ENCODE measurements around the gene NOTCH1.

The NOTCH1 gene

GRCh38 chr9:136545965-136546696 is at the start of gene NOTCH1:
TSS of gene NOTCH1 (minus strand) at chr9:136546048. CDS start at chr9:136545786, 262 bp downstream.
- Histone ChIP-seq H3K36me3 (ENCODE audit: control insufficient read depth, insufficient read depth, low read length) (peaks cover 24% of the 10 kb centered on the region), H3K27me3 (ENCODE audit: control insufficient read depth, insufficient read depth, low read length) (no peaks in the 10 kb centered on the region; the same call in 1 of the 2 replicates), H3K4me1 (ENCODE audit: control insufficient read depth, insufficient read depth, low read length) (peaks cover 31% of the 10 kb centered on the region), H3K27ac (ENCODE audit: low read depth, low read length) (peak within 1 kb of the TSS; percentile 85), H3K9ac (ENCODE audit: low read depth, low read length) (peak within 1 kb of the TSS; percentile 30; the same call in 1 of the 2 replicates), H3K4me3 (ENCODE audit: low read depth, low read length) (peak within 1 kb of the TSS; percentile 75), H3K9me3 (ENCODE audit: control insufficient read depth, insufficient read depth, low read length) (no peaks in the 10 kb centered on the region)

DNA sequence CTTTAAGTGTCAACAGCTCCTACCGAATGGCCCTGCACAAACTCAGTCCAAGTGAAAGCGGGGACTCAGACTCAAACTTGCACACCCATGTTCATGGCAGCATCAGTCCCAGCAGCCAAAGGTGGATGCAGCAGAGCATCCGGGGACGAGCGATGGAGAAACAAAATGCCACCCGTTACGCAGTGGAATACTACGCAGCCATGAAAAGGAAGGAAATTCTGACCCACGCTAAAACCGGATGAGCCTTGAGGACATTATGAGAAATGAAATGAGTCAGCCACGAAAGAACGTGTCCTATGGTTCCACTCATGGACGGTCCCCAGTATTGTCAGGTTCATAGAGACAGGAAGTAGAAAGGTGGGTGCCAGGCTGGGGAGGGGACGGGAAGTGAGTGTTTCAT is 48.6 kb upstream of the NOTCH1 start:
- H3K9me3 ChIP-seq (ENCODE audit: control insufficient read depth, insufficient read depth, low read length) = no peaks in the 10 kb centered on the region
- H3K27ac ChIP-seq (ENCODE audit: low read depth, low read length) = no peak overlapping the region
- no peak overlapping the region for H3K4me3 ChIP-seq (ENCODE audit: low read depth, low read length)
- no peak overlapping the region for H3K9ac ChIP-seq (ENCODE audit: low read depth, low read length)
- no peaks in the 10 kb centered on the region for H3K36me3 ChIP-seq (ENCODE audit: control insufficient read depth, insufficient read depth, low read length)
- H3K27me3 ChIP-seq (ENCODE audit: control insufficient read depth, insufficient read depth, low read length) = no peaks in the 10 kb centered on the region
- no peaks in the 10 kb centered on the region for H3K4me1 ChIP-seq (ENCODE audit: control insufficient read depth, insufficient read depth, low read length)

DNA sequence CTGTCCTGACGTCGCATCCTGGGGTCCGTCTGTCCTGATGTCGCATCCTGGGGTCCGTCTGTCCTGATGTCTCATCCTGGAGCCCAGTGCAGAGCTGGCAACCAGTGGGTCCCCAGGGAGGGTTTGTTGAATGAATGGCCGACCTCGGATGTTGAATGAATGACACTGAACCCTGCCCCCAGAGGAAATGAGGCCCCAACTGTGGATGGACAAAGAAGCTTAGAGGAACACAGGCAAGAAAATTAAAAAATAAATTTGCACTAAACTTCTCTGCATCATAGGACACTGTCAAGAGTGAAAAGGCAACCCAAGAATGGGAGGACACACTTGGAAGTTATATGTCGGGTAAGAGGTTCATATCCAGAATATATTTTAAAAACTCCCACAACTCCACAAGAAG is 47.7 kb upstream of the NOTCH1 start:
- H3K27ac ChIP-seq (ENCODE audit: low read depth, low read length) = no peak overlapping the region
- H3K4me3 ChIP-seq (ENCODE audit: low read depth, low read length) = no peak overlapping the region
- no peaks in the 10 kb centered on the region for H3K27me3 ChIP-seq (ENCODE audit: control insufficient read depth, insufficient read depth, low read length)
- H3K4me1 ChIP-seq (ENCODE audit: control insufficient read depth, insufficient read depth, low read length) = peaks cover 9% of the 10 kb centered on the region
- no peak overlapping the region for H3K9ac ChIP-seq (ENCODE audit: low read depth, low read length)
- no peaks in the 10 kb centered on the region for H3K9me3 ChIP-seq (ENCODE audit: control insufficient read depth, insufficient read depth, low read length)
- no peaks in the 10 kb centered on the region for H3K36me3 ChIP-seq (ENCODE audit: control insufficient read depth, insufficient read depth, low read length)

DNA sequence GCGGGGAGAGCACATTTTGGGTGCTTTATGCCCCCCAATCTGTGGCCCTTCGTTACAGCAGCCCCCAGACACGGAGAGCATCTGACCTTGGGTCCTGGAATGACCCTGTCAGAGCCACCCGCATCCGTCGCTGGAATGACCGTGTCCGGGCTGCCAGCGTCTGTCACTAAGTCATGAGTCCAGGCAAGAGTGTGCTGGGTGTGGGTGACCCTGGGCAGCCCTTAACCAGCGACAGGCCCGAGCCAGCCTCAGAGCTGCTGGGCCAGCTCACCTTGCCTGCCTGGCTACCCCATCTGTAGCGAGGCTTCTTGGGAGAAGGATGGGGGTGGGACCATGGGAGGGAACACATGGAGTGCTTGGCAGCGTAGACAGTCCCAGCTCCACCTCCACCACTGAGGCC is 46.8 kb upstream of the NOTCH1 start:
- Histone ChIP-seq H3K9ac (ENCODE audit: low read depth, low read length) (no peak overlapping the region), H3K27me3 (ENCODE audit: control insufficient read depth, insufficient read depth, low read length) (no peaks in the 10 kb centered on the region)

GRCh38 chr9:136590821-136591752 is 45.2 kb upstream of the NOTCH1 start:
- Histone ChIP-seq H3K4me3 (ENCODE audit: low read depth, low read length) (no peak overlapping the region), H3K27ac (ENCODE audit: low read depth, low read length) (no peak overlapping the region), H3K9ac (ENCODE audit: low read depth, low read length) (no peak overlapping the region), H3K4me1 (ENCODE audit: control insufficient read depth, insufficient read depth, low read length) (peaks cover 26% of the 10 kb centered on the region), H3K27me3 (ENCODE audit: control insufficient read depth, insufficient read depth, low read length) (no peaks in the 10 kb centered on the region), H3K9me3 (ENCODE audit: control insufficient read depth, insufficient read depth, low read length) (no peaks in the 10 kb centered on the region), H3K36me3 (ENCODE audit: control insufficient read depth, insufficient read depth, low read length) (no peaks in the 10 kb centered on the region)

More for the DNA sequence above, 46.8 kb upstream of the NOTCH1 start:
- H3K27ac ChIP-seq (ENCODE audit: low read depth, low read length) = no peak overlapping the region
- H3K9me3 ChIP-seq (ENCODE audit: control insufficient read depth, insufficient read depth, low read length) = no peaks in the 10 kb centered on the region
- peaks cover 12% of the 10 kb centered on the region for H3K4me1 ChIP-seq (ENCODE audit: control insufficient read depth, insufficient read depth, low read length)
- no peaks in the 10 kb centered on the region for H3K36me3 ChIP-seq (ENCODE audit: control insufficient read depth, insufficient read depth, low read length)
- no peak overlapping the region for H3K4me3 ChIP-seq (ENCODE audit: low read depth, low read length)

GRCh38 chr9:136589766-136590763 is 44.2 kb upstream of the NOTCH1 start:
- H3K4me3 ChIP-seq (ENCODE audit: low read depth, low read length) = no peak overlapping the region
- H3K36me3 ChIP-seq (ENCODE audit: control insufficient read depth, insufficient read depth, low read length) = no peaks in the 10 kb centered on the region
- no peaks in the 10 kb centered on the region for H3K27me3 ChIP-seq (ENCODE audit: control insufficient read depth, insufficient read depth, low read length)
- no peak overlapping the region for H3K9ac ChIP-seq (ENCODE audit: low read depth, low read length)
- H3K27ac ChIP-seq (ENCODE audit: low read depth, low read length) = no peak overlapping the region
- peaks cover 30% of the 10 kb centered on the region for H3K4me1 ChIP-seq (ENCODE audit: control insufficient read depth, insufficient read depth, low read length)
- no peaks in the 10 kb centered on the region for H3K9me3 ChIP-seq (ENCODE audit: control insufficient read depth, insufficient read depth, low read length)

- Histone ChIP-seq H3K27ac (ENCODE audit: low read depth, low read length) (peak overlapping the region; percentile 99), H3K27me3 (ENCODE audit: control insufficient read depth, insufficient read depth, low read length) (no peaks in the 10 kb centered on the region), H3K4me1 (ENCODE audit: control insufficient read depth, insufficient read depth, low read length) (peaks cover 35% of the 10 kb centered on the region), H3K9ac (ENCODE audit: low read depth, low read length) (0 out of 2 replicates have a peak overlapping the region, but pooled peaks have one; percentile 14), H3K36me3 (ENCODE audit: control insufficient read depth, insufficient read depth, low read length) (no peaks in the 10 kb centered on the region), H3K4me3 (ENCODE audit: low read depth, low read length) (peak overlapping the region; percentile 32; the same call in 1 of the 2 replicates), H3K9me3 (ENCODE audit: control insufficient read depth, insufficient read depth, low read length) (no peaks in the 10 kb centered on the region)
These were observed 43.0 kb upstream of the NOTCH1 start for GRCh38 chr9:136588663-136589464.

- H3K9ac ChIP-seq (ENCODE audit: low read depth, low read length) = 0 out of 2 replicates have a peak overlapping the region, but pooled peaks have one; percentile 14
- peaks cover 35% of the 10 kb centered on the region for H3K4me1 ChIP-seq (ENCODE audit: control insufficient read depth, insufficient read depth, low read length)
- no peaks in the 10 kb centered on the region for H3K27me3 ChIP-seq (ENCODE audit: control insufficient read depth, insufficient read depth, low read length)
- peak overlapping the region; percentile 43; the same call in 1 of the 2 replicates for H3K4me3 ChIP-seq (ENCODE audit: low read depth, low read length)
- peak overlapping the region; percentile 99 for H3K27ac ChIP-seq (ENCODE audit: low read depth, low read length)
- H3K9me3 ChIP-seq (ENCODE audit: control insufficient read depth, insufficient read depth, low read length) = no peaks in the 10 kb centered on the region
- H3K36me3 ChIP-seq (ENCODE audit: control insufficient read depth, insufficient read depth, low read length) = no peaks in the 10 kb centered on the region
These were observed 42.3 kb upstream of the NOTCH1 start for GRCh38 chr9:136587944-136588662.

DNA sequence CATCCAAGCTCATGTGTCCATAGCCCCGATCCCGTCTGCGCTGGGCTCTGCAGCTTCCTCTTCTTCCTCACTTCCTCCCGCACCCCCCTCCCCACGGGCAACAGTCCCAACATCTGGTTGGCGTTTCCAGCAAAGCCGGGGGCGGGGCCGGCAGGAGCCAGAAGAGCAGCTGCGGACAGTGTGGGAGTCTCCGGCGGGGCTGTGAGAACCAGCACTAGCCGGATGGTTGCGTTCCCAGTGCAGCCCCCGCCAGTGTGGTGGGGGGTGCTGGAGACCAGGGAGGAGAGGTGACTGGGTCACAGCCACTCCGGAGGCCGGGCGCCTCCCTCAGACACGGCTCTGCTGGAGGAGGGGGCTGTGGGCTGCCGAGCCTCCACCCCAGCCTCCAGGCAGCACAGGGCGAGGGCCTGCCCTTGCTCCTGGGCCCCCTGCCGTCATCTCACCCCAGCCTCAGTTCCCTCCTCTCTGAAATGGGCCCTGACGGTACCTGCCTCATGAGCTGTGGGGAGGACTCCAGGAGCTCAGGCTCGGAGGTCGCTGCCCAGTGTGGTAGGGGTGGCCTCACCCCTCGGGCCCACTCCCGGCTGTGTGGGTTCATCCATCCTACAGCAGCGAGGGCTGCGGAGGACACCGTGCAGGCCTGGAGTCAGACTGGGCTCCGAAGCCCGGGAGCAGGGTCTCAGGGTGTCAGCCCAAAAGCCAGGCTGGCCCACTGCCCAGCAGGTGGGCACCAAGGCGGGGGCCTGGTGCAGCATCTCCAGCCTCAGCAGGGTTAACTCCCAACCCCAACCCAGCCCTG is 41.5 kb upstream of the NOTCH1 start:
- peak overlapping the region; percentile 23 for H3K9ac ChIP-seq (ENCODE audit: low read depth, low read length)
- peaks cover 35% of the 10 kb centered on the region for H3K4me1 ChIP-seq (ENCODE audit: control insufficient read depth, insufficient read depth, low read length)
- peak overlapping the region; percentile 38; the same call in 1 of the 2 replicates for H3K4me3 ChIP-seq (ENCODE audit: low read depth, low read length)
- H3K27ac ChIP-seq (ENCODE audit: low read depth, low read length) = peak overlapping the region; percentile 99
- H3K36me3 ChIP-seq (ENCODE audit: control insufficient read depth, insufficient read depth, low read length) = no peaks in the 10 kb centered on the region
- no peaks in the 10 kb centered on the region for H3K9me3 ChIP-seq (ENCODE audit: control insufficient read depth, insufficient read depth, low read length)
- no peaks in the 10 kb centered on the region for H3K27me3 ChIP-seq (ENCODE audit: control insufficient read depth, insufficient read depth, low read length)

Measured in HUES48 (cell line).